ENCODE results near the gene SLC38A3. TPM values are rescaled to one million over a fixed set of nuclear protein-coding genes. Genes with fewer than 3 reads are reported as not detected.
A peak's percentile ranks its signal among the peaks of the same experiment; 100 is the strongest.

Gene SLC38A3
- total and polyA plus RNA-seq, 2 donors (not counting 3 experiments of a cell fraction or from before 2014, with no cell fraction given): 0.60 to 1.1 TPM

- H2AFZ ChIP-seq (ENCODE audit: low read depth, low read length): no peak overlapping the region
- ChIA-PET CTCF (interaction anchor here (0.6 to 8.6 kb wide), 15 partner anchors 9 to 75 kb away, joined by 3 to 98 read pairs (median 12); partner anchors contain the start of genes GNAI2, GNAT1, HYAL3 and NAA80), POLR2A (interaction anchor here (0.8 to 2.1 kb wide), 2 partner anchors 16 to 24 kb away, joined by 3 to 11 read pairs; no protein-coding TSS in a partner anchor)
- peaks cover 23% of the 10 kb centered on the region for H3K79me2 ChIP-seq (ENCODE audit: control insufficient read depth, insufficient read depth, low read length)
- BruUV-seq (replicated peaks): TSS peak; percentile 8
- H3K27me3 ChIP-seq (ENCODE audit: control insufficient read depth in 2 of 2, insufficient read depth in 2 of 2, low read length in 2 of 2): no peaks in the 10 kb centered on the region
- peak overlapping the region; percentile 39 for H3K27ac ChIP-seq (ENCODE audit: insufficient read depth, low read depth, low read length)
- no peak overlapping the region for H3K4me2 ChIP-seq (ENCODE audit: insufficient read depth, low read length)
- no peaks in the 10 kb centered on the region for H3K9me1 ChIP-seq (replicated peaks; ENCODE audit: control insufficient read depth, extremely low read depth, insufficient read depth, low read length)
- dilution Hi-C loops (cut with MboI; ENCODE audit: extremely low pct_ligation_motif_present, low sequenced_read_pairs) (no loop called here), intact Hi-C loops (cut with micrococcal nuclease) (loop anchor here (1.0 to 10.0 kb wide), 5 partner anchors 13 to 135 kb away; no protein-coding TSS in a partner anchor)
- H3K4me3 ChIP-seq (replicated peaks in 1 of 3; ENCODE audit: insufficient read depth in 1 of 3, low read depth in 1 of 3, low read length in 3 of 3): no peak overlapping the region
- no peaks in the 10 kb centered on the region for H3K9me3 ChIP-seq (replicated peaks; ENCODE audit: control insufficient read depth, insufficient read depth, low read length)
- FAIRE-seq (no peak), DNase-seq (ENCODE audit: low read depth, low spot score) (no peak)
- TF ChIP-seq JUN (IDR thresholded peaks at IDR 0.05; ENCODE audit: borderline replicate concordance, insufficient read depth, insufficient read length, low read depth) (no peak), MAX (IDR thresholded peaks at IDR 0.05; ENCODE audit: insufficient read depth, insufficient read length) (no peak), POLR2A (IDR thresholded peaks at IDR 0.05; ENCODE audit: low read depth, low read length) (no peak), FOS (IDR thresholded peaks at IDR 0.05; ENCODE audit: borderline replicate concordance, insufficient read depth, low read length) (no peak), CTCF (IDR thresholded peaks at IDR 0.05; ENCODE audit: extremely low read depth in 1 of 2, insufficient read depth in 1 of 2, low read depth in 1 of 2, low read length in 2 of 2) (no peak), POLR2AphosphoS5 (IDR thresholded peaks at IDR 0.05; ENCODE audit: insufficient read depth, low read depth, low read length) (no peak), MYC (IDR thresholded peaks at IDR 0.05; ENCODE audit: low read depth, low read length) (no peak), GATA2 (IDR thresholded peaks at IDR 0.05; ENCODE audit: insufficient read depth, insufficient read length, low read depth, low read length) (no peak), EZH2 (IDR thresholded peaks at IDR 0.05; ENCODE audit: borderline replicate concordance, low read depth, low read length, severe bottlenecking) (no peak)
- peaks cover 35% of the 10 kb centered on the region for H3K4me1 ChIP-seq (ENCODE audit: control insufficient read depth, extremely low read depth, insufficient read depth, low read length)
- no peaks in the 10 kb centered on the region for H4K20me1 ChIP-seq (replicated peaks; ENCODE audit: control insufficient read depth, extremely low read depth, insufficient read depth, low read length)
- H3K36me3 ChIP-seq (ENCODE audit: control insufficient read depth in 2 of 2, extremely low read depth in 1 of 2, insufficient read depth in 2 of 2, low read length in 2 of 2): peaks cover 14 to 33% of the 10 kb centered on the region in 2 experiments
- no peak overlapping the region for H3K9ac ChIP-seq (replicated peaks; ENCODE audit: extremely low read depth, insufficient read depth, low read length)
Measured at GRCh38 chr3:50259432-50260026, 54.5 kb downstream of the SLC38A3 start.
